Loucy (cell line): ENCODE measurements around the gene NMS.

Experiments used
- H2AFZ ChIP-seq: fragments of 200-600 bp; sonication (generic); 2 replicates; pipeline ENCODE4 v1.6.0; 2016; ENCODE audit warnings: antibody characterized with exemption, mild to moderate bottlenecking, low read length, moderate library complexity
- H3F3A ChIP-seq: fragments of 200-600 bp; 2 replicates; pipeline ENCODE4 v1.6.0; 2016; ENCODE audit warnings: antibody characterized with exemption, low read depth, mild to moderate bottlenecking
- H3K27me3 ChIP-seq: fragments of 200-600 bp; sonication (generic); 2 replicates; pipeline ENCODE4 v1.6.1; 2014; ENCODE audit warnings: low read length, mild to moderate bottlenecking; ENCODE audit not compliant: insufficient read depth, poor library complexity, severe bottlenecking
- H3K36me3 ChIP-seq: fragments of 200-600 bp; sonication (generic); 2 replicates; pipeline ENCODE4 v1.6.1; 2016; ENCODE audit warnings: low read length; ENCODE audit not compliant: insufficient read depth
- H3K4me1 ChIP-seq: fragments of 200-600 bp; sonication (generic); 2 replicates; pipeline ENCODE4 v1.5.1; 2014; ENCODE audit warnings: low read length, mild to moderate bottlenecking; ENCODE audit not compliant: insufficient read depth, poor library complexity, severe bottlenecking
- H3K4me2 ChIP-seq: fragments of 200-600 bp; sonication (generic); 2 replicates; pipeline ENCODE4 v1.6.0; 2014; ENCODE audit warnings: antibody characterized with exemption, low read length, low read depth, mild to moderate bottlenecking; ENCODE audit not compliant: poor library complexity, severe bottlenecking
- H3K4me3 ChIP-seq: fragments of 200-600 bp; sonication (generic); 2 replicates; pipeline ENCODE4 v1.5.1; 2014; ENCODE audit warnings: low read length, mild to moderate bottlenecking, mixed read lengths; ENCODE audit not compliant: poor library complexity, severe bottlenecking
- H3K79me2 ChIP-seq: fragments of 200-600 bp; sonication (generic); 2 replicates; pipeline ENCODE4 v1.6.1; 2014; ENCODE audit warnings: low read length; ENCODE audit not compliant: insufficient read depth
- H3K9ac ChIP-seq: fragments of 200-600 bp; sonication (generic); 2 replicates; pipeline ENCODE4 v1.6.0; 2014; ENCODE audit warnings: mild to moderate bottlenecking, low read depth, low read length, moderate library complexity; ENCODE audit not compliant: poor library complexity, severe bottlenecking
- H3K9me2 ChIP-seq: fragments of 200-600 bp; sonication (generic); replicated peaks from 2 replicates; pipeline ENCODE4 v1.6.1; 2016; ENCODE audit warnings: low read depth, low read length, mixed read lengths
- H3K9me3 ChIP-seq: fragments of 200-600 bp; sonication (generic); 2 replicates; pipeline ENCODE4 v1.6.1; 2014; ENCODE audit warnings: mild to moderate bottlenecking, antibody characterized with exemption, low read length, low read depth; ENCODE audit not compliant: insufficient read depth
- H4K20me1 ChIP-seq: fragments of 200-600 bp; sonication (generic); 2 replicates; pipeline ENCODE4 v1.6.0; 2014; ENCODE audit warnings: antibody characterized with exemption, low read length, mild to moderate bottlenecking; ENCODE audit not compliant: insufficient read depth, poor library complexity, severe bottlenecking
- EZH2phosphoT487 ChIP-seq: fragments of 200-600 bp; IDR thresholded peaks from 2 replicates; pipeline ENCODE4 v1.6.1; 2018; ENCODE audit warnings: antibody characterized with exemption, mild to moderate bottlenecking, moderate library complexity, borderline replicate concordance
- TF ChIP-seq, protein P1 (sequence below): fragments of 200-600 bp; sonication (generic); conservative IDR thresholded peaks from 2 replicates; pipeline ENCODE4 v1.5.1; 2014; ENCODE audit warnings: mild to moderate bottlenecking, antibody characterized with exemption, low read length

The NMS gene

DNA sequence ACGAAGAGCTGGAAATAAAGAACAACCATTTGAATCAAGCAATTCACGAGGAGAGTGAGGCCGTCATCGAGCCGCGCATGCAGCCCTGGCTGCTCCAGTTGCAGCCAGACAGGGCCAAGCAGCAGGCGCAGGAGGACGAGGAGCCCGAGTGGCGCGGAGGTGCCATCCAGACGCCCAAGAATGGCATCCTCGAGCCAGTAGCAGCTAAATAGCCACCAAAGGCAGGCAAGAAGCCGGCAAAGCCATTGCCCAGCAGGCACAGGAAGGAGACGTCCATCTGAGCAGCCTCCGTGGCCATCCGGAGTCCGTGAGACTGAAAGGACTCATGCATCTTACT is 43.9 kb upstream of the NMS start:
- Histone ChIP-seq H3K9me3 (no peaks in the 10 kb centered on the region), H4K20me1 (no peaks in the 10 kb centered on the region), H3K4me3 (no peak overlapping the region), H3K9ac (no peak overlapping the region), H3K9me2 (no peaks in the 10 kb centered on the region), H3K27me3 (no peaks in the 10 kb centered on the region), H3K4me2 (no peak overlapping the region), H3F3A (no peaks in the 10 kb centered on the region), H3K79me2 (no peaks in the 10 kb centered on the region), H3K36me3 (no peaks in the 10 kb centered on the region), H2AFZ (no peak overlapping the region), H3K4me1 (no peaks in the 10 kb centered on the region)
- TF ChIP-seq, protein P1, sequence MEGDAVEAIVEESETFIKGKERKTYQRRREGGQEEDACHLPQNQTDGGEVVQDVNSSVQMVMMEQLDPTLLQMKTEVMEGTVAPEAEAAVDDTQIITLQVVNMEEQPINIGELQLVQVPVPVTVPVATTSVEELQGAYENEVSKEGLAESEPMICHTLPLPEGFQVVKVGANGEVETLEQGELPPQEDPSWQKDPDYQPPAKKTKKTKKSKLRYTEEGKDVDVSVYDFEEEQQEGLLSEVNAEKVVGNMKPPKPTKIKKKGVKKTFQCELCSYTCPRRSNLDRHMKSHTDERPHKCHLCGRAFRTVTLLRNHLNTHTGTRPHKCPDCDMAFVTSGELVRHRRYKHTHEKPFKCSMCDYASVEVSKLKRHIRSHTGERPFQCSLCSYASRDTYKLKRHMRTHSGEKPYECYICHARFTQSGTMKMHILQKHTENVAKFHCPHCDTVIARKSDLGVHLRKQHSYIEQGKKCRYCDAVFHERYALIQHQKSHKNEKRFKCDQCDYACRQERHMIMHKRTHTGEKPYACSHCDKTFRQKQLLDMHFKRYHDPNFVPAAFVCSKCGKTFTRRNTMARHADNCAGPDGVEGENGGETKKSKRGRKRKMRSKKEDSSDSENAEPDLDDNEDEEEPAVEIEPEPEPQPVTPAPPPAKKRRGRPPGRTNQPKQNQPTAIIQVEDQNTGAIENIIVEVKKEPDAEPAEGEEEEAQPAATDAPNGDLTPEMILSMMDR = no peak
- TF ChIP-seq EZH2phosphoT487 = no peak

DNA sequence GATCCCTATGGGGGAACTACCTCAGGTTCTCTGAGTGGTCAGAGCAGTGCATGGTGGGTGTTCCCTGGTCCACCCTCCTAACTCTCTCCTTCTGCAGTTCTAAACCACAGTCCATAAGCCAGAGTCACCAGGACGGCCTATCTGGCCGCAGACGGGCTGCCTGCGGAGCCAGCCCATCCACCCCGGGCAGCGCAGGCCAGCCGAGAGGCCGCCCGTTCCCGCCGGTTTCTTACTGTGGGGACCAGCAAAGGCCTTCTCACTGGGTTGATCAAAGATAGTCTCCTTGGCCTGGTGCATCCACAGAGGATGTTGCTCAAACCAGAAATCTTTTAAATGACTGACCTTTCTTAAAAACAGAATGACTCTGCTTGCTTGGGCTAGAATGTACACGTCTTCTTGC is 43.2 kb upstream of the NMS start:
- Histone ChIP-seq H4K20me1 (no peaks in the 10 kb centered on the region), H3K4me2 (no peak overlapping the region), H3K4me3 (no peak overlapping the region), H3K9me3 (no peaks in the 10 kb centered on the region), H3K9me2 (no peaks in the 10 kb centered on the region), H3K27me3 (no peaks in the 10 kb centered on the region), H3K79me2 (no peaks in the 10 kb centered on the region), H2AFZ (no peak overlapping the region), H3K9ac (no peak overlapping the region), H3K36me3 (no peaks in the 10 kb centered on the region), H3F3A (no peaks in the 10 kb centered on the region), H3K4me1 (no peaks in the 10 kb centered on the region)
- TF ChIP-seq, protein P1 = no peak
- no peak for TF ChIP-seq EZH2phosphoT487

DNA sequence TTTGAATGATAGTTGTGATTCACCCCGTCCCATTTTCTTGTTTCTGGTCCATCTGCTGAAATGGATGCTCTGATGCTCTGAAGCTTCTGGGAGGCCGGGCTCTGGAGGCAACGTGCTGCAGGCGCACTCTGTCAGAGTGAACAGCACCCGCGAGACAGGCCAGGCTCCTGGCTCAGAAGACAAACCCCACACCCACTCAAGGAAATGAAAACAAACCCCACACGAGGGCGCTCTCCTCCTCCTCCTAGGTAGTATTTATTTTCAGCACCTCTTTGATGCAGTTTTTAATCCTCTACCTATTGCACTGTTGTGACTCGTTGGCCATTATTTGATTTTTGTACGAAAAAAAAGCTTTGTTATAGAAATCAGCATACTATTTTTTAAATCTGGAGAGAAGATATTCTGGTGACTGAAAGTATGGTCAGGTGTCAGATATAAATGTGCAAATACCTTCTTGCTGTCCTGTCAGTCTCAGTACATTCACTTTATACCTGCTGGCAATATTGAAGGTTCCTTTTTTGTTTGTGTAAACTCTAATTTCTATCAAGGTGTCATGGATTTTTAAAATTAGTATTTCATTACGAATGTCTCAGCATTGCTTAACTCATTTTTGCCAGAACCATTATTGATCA is 42.5 kb upstream of the NMS start:
- Histone ChIP-seq H4K20me1 (no peaks in the 10 kb centered on the region), H3K9me2 (no peaks in the 10 kb centered on the region), H3K4me1 (no peaks in the 10 kb centered on the region), H3K79me2 (no peaks in the 10 kb centered on the region), H2AFZ (no peak overlapping the region), H3K4me2 (no peak overlapping the region), H3K4me3 (no peak overlapping the region), H3K9me3 (no peaks in the 10 kb centered on the region), H3F3A (no peaks in the 10 kb centered on the region), H3K27me3 (no peaks in the 10 kb centered on the region), H3K36me3 (no peaks in the 10 kb centered on the region), H3K9ac (no peak overlapping the region)
- TF ChIP-seq, protein P1 = peak; percentile 73
- no peak for TF ChIP-seq EZH2phosphoT487
